Measurements from ENCODE around the gene IRAK1BP1. TPM values are rescaled to one million over a fixed set of nuclear protein-coding genes. Genes with fewer than 3 reads are reported as not detected.

The IRAK1BP1 gene
- total RNA-seq, 2 experiments from 2014 or later: 2.1 to 2.4 TPM

DNA sequence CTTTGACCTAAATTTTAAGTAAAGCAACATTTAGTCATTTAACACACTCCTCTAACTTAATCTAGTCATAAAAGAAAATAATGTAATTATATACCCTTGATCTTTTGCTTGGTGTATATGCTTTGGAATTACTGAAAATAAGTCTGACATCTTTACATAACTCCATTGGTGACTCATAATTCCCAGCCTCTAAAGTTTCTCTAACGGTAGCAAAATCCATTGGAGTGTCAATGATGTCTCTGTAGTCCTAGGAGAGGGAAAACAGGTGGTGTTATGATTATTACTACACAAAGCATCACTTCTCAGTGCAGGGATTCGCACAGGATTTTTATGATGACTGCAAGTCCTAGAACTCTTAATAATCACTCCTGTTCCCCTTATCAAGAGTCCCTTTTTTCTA, 80.2 kb downstream of the IRAK1BP1 start:
- H3K27ac Mint-ChIP-seq: no peak overlapping the region
- peaks cover 74% of the 10 kb centered on the region for H3K36me3 Mint-ChIP-seq (ENCODE audit: low read depth)
- no peaks in the 10 kb centered on the region for H3K27me3 Mint-ChIP-seq (ENCODE audit: low read depth)
- POLR2A ChIA-PET: no interaction called here
- DNase-seq (no peak), ATAC-seq (no peak)
- CTCF ChIA-PET: no interaction called here
- H3K9me3 Mint-ChIP-seq (ENCODE audit: insufficient read depth): peaks cover 23% of the 10 kb centered on the region
- H3K4me1 Mint-ChIP-seq (ENCODE audit: low read depth): no peaks in the 10 kb centered on the region
- H3K4me3 Mint-ChIP-seq: no peak overlapping the region

DNA sequence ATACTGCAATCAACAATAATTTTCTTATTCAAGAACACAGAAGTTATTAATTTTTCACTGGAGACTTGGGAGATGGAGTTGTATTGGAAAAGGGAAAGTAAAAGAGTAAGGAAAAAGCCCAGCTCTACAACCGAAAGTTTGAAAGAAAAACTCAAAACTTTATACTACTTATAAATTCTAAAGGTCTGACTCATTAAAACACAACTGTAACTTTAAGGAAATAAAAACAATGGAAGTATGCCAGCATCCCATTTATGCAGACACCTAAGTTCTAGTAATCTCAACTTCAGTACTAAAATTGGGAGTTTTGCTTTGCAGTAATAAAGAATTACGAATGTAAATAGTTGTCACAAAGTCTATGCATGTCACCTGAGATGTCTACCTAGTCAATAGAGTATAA, 80.6 kb downstream of the IRAK1BP1 start:
- Mint-ChIP-seq H3K36me3 (ENCODE audit: low read depth) (peaks cover 77% of the 10 kb centered on the region), H3K4me1 (ENCODE audit: low read depth) (no peaks in the 10 kb centered on the region), H3K27ac (no peak overlapping the region), H3K27me3 (ENCODE audit: low read depth) (no peaks in the 10 kb centered on the region), H3K4me3 (no peak overlapping the region), H3K9me3 (ENCODE audit: insufficient read depth) (peaks cover 27% of the 10 kb centered on the region)
- ATAC-seq (no peak), DNase-seq (no peak)
- POLR2A ChIA-PET: no interaction called here
- CTCF ChIA-PET: no interaction called here

DNA sequence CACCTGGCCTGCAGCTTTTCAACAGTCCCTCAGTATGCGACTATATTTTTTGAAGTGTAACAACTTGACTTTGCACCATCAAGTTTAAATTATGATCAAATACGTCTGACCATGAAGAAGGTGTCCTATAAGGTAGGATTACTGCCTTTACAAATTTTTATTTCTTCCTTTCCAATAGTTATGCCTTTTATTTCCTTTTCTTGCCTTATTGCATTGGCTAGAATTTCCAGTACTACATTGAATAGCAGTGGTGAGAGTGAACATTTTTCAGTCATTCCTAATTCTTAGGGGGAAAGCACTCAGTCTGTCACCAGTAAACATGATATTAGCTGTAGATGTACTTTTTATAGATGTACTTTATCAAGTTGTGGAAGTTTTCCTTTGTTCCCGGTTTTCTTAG, 81.4 kb downstream of the IRAK1BP1 start:
- Mint-ChIP-seq H3K27me3 (ENCODE audit: low read depth) (no peaks in the 10 kb centered on the region), H3K27ac (no peak overlapping the region), H3K9me3 (ENCODE audit: insufficient read depth) (peaks cover 30% of the 10 kb centered on the region), H3K4me1 (ENCODE audit: low read depth) (no peaks in the 10 kb centered on the region), H3K4me3 (no peak overlapping the region), H3K36me3 (ENCODE audit: low read depth) (peaks cover 80% of the 10 kb centered on the region)
- DNase-seq: no peak
- ChIA-PET POLR2A (no interaction called here), CTCF (no interaction called here)
- no peak for ATAC-seq

DNA sequence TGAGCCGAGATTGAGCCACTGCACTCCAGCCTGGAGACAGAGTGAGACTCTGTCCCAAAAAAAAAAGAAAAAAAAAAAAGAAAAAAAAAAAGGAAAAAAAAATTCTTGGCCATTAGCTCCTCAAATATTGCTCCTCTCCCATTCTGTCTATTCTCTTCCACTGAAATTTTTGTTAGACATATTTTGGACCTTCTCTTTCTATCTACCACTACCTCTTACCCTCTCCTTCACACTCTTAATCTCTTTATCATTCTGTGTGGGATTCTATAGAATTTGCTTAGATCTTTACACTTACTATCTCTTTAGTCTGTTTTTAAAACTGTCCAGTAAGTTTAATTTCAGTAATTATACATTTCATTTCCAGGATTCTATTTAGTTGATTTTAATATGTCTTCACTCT, 85.0 kb downstream of the IRAK1BP1 start:
- no peaks in the 10 kb centered on the region for H3K4me1 Mint-ChIP-seq (ENCODE audit: low read depth)
- H3K27ac Mint-ChIP-seq: no peak overlapping the region
- DNase-seq: no peak
- ATAC-seq: no peak
- POLR2A ChIA-PET: interaction anchor here (1.2 kb wide), 1 partner anchor 125 kb away, joined by 3 read pairs; no protein-coding TSS in a partner anchor
- no peaks in the 10 kb centered on the region for H3K27me3 Mint-ChIP-seq (ENCODE audit: low read depth)
- CTCF ChIA-PET: no interaction called here
- H3K36me3 Mint-ChIP-seq (ENCODE audit: low read depth): peaks cover 81% of the 10 kb centered on the region
- no peak overlapping the region for H3K4me3 Mint-ChIP-seq
- peaks cover 30% of the 10 kb centered on the region for H3K9me3 Mint-ChIP-seq (ENCODE audit: insufficient read depth)

Other genes starting within 250 kb of the IRAK1BP1 start
- 10 to 100 TPM; 29.1 to 30.2 TPM for gene PHIP, start 210.7 kb downstream of the IRAK1BP1 start, total RNA-seq

Data from activated CD8-positive, alpha-beta T cell treated with anti-CD3 and anti-CD28 coated beads, Interleukin-2, amount 10 ng/mL, durations not matched to agents 7 days and 5 days (primary cell).